ENCODE results near the gene GNL1.

DNA sequence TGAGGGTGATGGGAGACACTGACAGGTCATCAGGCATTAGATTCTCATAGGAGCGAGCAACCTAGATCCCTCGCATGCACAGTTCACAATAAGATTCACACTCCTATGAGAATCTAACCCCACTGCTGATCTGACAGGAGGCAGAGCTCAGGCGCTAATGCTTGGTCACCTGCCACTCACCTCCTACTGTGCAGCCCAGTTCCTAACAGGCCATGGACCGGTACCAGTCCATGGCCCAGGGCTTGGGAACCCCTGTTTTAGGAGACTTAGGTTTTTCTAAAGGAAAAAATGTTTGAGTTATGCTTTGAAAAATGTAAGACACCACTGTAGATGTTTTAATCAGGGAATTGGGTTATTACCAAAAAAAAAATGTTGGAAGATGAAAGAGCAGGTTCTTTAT lies 60.3 kb downstream of the GNL1 start:
- TF ChIP-seq, protein P1, sequence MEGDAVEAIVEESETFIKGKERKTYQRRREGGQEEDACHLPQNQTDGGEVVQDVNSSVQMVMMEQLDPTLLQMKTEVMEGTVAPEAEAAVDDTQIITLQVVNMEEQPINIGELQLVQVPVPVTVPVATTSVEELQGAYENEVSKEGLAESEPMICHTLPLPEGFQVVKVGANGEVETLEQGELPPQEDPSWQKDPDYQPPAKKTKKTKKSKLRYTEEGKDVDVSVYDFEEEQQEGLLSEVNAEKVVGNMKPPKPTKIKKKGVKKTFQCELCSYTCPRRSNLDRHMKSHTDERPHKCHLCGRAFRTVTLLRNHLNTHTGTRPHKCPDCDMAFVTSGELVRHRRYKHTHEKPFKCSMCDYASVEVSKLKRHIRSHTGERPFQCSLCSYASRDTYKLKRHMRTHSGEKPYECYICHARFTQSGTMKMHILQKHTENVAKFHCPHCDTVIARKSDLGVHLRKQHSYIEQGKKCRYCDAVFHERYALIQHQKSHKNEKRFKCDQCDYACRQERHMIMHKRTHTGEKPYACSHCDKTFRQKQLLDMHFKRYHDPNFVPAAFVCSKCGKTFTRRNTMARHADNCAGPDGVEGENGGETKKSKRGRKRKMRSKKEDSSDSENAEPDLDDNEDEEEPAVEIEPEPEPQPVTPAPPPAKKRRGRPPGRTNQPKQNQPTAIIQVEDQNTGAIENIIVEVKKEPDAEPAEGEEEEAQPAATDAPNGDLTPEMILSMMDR (IDR thresholded peaks at IDR 0.05 in 2 of 3, conservative IDR thresholded peaks at IDR 0.05 in 1 of 3; ENCODE audit: insufficient read depth in 2 of 3, low read depth in 1 of 3, low read length in 3 of 3), result no peak
- TF ChIP-seq, protein P2, sequence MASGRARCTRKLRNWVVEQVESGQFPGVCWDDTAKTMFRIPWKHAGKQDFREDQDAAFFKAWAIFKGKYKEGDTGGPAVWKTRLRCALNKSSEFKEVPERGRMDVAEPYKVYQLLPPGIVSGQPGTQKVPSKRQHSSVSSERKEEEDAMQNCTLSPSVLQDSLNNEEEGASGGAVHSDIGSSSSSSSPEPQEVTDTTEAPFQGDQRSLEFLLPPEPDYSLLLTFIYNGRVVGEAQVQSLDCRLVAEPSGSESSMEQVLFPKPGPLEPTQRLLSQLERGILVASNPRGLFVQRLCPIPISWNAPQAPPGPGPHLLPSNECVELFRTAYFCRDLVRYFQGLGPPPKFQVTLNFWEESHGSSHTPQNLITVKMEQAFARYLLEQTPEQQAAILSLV (tag; IDR thresholded peaks at IDR 0.05), result no peak
- TF ChIP-seq CEBPB (tag; IDR thresholded peaks at IDR 0.05) (no peak), KLF13 (tag; IDR thresholded peaks at IDR 0.05; ENCODE audit: borderline replicate concordance, low read depth) (no peak), CHD2 (IDR thresholded peaks at IDR 0.05; ENCODE audit: low read depth, low read length) (no peak), SP1 (CRISPR knock-in tag; IDR thresholded peaks at IDR 0.05) (no peak), EGR1 (conservative IDR thresholded peaks at IDR 0.05) (no peak)
- TF ChIP-seq, protein P3, sequence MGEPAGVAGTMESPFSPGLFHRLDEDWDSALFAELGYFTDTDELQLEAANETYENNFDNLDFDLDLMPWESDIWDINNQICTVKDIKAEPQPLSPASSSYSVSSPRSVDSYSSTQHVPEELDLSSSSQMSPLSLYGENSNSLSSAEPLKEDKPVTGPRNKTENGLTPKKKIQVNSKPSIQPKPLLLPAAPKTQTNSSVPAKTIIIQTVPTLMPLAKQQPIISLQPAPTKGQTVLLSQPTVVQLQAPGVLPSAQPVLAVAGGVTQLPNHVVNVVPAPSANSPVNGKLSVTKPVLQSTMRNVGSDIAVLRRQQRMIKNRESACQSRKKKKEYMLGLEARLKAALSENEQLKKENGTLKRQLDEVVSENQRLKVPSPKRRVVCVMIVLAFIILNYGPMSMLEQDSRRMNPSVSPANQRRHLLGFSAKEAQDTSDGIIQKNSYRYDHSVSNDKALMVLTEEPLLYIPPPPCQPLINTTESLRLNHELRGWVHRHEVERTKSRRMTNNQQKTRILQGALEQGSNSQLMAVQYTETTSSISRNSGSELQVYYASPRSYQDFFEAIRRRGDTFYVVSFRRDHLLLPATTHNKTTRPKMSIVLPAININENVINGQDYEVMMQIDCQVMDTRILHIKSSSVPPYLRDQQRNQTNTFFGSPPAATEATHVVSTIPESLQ (CRISPR knock-in tag; IDR thresholded peaks at IDR 0.05), result no peak
- TF ChIP-seq, protein P4, sequence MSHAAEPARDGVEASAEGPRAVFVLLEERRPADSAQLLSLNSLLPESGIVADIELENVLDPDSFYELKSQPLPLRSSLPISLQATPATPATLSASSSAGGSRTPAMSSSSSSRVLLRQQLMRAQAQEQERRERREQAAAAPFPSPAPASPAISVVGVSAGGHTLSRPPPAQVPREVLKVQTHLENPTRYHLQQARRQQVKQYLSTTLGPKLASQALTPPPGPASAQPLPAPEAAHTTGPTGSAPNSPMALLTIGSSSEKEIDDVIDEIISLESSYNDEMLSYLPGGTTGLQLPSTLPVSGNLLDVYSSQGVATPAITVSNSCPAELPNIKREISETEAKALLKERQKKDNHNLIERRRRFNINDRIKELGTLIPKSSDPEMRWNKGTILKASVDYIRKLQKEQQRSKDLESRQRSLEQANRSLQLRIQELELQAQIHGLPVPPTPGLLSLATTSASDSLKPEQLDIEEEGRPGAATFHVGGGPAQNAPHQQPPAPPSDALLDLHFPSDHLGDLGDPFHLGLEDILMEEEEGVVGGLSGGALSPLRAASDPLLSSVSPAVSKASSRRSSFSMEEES (CRISPR knock-in tag; IDR thresholded peaks at IDR 0.05), result no peak

Data from K562 (cell line).